Brain microvascular endothelial cell (primary cell): ENCODE measurements around the gene ANXA3.

ENCODE experiments used
- DNase-seq: peaks from one replicate; pipeline ENCODE4 v3.0.0-alpha.2; 2020
- H3K27ac ChIP-seq: fragments of 250-450 bp; sonication (Bioruptor Pico); 2 replicates; pipeline ENCODE4 v1.5.1; 2020; ENCODE audit warnings: mild to moderate bottlenecking, moderate library complexity
- H3K27me3 ChIP-seq: fragments of 250-450 bp; sonication (Bioruptor Pico); replicated peaks from 2 replicates; pipeline ENCODE4 v1.5.1; 2020; ENCODE audit warnings: mild to moderate bottlenecking
- H3K36me3 ChIP-seq: fragments of 250-450 bp; sonication (Bioruptor Pico); replicated peaks from 2 replicates; pipeline ENCODE4 v1.5.1; 2020; ENCODE audit warnings: mild to moderate bottlenecking
- H3K4me3 ChIP-seq: 2 replicates; pipeline ENCODE4 v1.5.1; 2011; ENCODE audit warnings: low read depth, mild to moderate bottlenecking, control low read depth, low read length, moderate library complexity
- in situ Hi-C: cut with HindIII; loops from 2 replicates; pipeline ENCODE4 v1.10.0; 2017; ENCODE audit warnings: low sequenced_read_pairs, low pct_ligation_motif_present
- TF ChIP-seq, protein P1 (sequence below): IDR thresholded peaks from 2 replicates; pipeline ENCODE4 v1.5.1; 2011; ENCODE audit warnings: low read depth, mild to moderate bottlenecking, moderate library complexity, low read length, control low read depth, inconsistent platforms; ENCODE audit errors: missing control alignments

Gene ANXA3

DNA sequence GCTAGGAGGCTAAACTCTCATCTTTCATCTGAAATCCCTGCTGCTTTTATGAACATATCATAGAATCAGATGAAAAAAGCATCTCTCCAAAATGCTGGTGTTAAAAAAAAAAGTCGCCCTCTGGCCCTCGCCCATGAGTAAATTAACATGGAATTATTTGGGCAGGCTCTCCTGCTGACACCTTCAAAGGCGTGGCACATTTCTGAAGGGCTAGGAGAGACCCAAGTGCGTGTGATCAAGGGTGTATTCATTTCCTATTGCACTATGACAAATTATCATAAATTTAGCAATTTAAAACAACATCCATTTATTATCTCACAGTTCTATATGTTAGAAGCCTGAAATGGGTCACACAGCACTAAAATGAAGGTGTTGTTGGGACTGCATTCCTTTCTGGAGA is 5.1 kb downstream of the ANXA3 start:
- Histone ChIP-seq H3K36me3 (no peaks in the 10 kb centered on the region), H3K4me3 (no peak overlapping the region), H3K27ac (no peak overlapping the region), H3K27me3 (no peaks in the 10 kb centered on the region)
- TF ChIP-seq, protein P1, sequence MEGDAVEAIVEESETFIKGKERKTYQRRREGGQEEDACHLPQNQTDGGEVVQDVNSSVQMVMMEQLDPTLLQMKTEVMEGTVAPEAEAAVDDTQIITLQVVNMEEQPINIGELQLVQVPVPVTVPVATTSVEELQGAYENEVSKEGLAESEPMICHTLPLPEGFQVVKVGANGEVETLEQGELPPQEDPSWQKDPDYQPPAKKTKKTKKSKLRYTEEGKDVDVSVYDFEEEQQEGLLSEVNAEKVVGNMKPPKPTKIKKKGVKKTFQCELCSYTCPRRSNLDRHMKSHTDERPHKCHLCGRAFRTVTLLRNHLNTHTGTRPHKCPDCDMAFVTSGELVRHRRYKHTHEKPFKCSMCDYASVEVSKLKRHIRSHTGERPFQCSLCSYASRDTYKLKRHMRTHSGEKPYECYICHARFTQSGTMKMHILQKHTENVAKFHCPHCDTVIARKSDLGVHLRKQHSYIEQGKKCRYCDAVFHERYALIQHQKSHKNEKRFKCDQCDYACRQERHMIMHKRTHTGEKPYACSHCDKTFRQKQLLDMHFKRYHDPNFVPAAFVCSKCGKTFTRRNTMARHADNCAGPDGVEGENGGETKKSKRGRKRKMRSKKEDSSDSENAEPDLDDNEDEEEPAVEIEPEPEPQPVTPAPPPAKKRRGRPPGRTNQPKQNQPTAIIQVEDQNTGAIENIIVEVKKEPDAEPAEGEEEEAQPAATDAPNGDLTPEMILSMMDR, result no peak
- in situ Hi-C loops, result no loop called here
- no peak for DNase-seq

DNA sequence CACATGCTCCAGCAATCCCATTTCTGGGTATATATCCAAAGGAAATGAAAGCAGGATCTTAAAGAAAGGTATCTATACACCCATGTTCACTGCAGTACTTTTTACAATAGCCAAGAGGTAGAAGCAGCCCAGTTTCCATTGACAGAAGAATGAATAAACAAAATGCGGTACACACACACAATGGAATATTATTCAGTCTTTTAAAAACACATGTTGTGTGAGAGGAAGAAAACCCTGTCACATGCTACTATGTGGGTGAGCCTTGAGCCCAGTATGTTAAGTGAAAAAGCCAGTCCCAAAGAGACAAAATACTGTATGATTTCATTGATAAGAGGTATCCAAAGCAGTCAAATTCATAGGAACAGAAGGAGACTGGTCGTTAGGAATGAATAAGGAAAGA is 6.3 kb downstream of the ANXA3 start:
- Histone ChIP-seq H3K4me3 (no peak overlapping the region), H3K36me3 (no peaks in the 10 kb centered on the region), H3K27me3 (no peaks in the 10 kb centered on the region), H3K27ac (no peak overlapping the region)
- in situ Hi-C loops, result no loop called here
- no peak for DNase-seq
- TF ChIP-seq, protein P1, result no peak

- Histone ChIP-seq H3K27me3 (no peaks in the 10 kb centered on the region), H3K4me3 (no peak overlapping the region), H3K27ac (no peak overlapping the region), H3K36me3 (no peaks in the 10 kb centered on the region)
- no peak for DNase-seq
- TF ChIP-seq, protein P1, result no peak
- in situ Hi-C loops, result no loop called here
Observed at GRCh38 chr4:78558410-78558809, 6.8 kb downstream of the ANXA3 start.

- no peaks in the 10 kb centered on the region for H3K36me3 ChIP-seq
- no peaks in the 10 kb centered on the region for H3K27me3 ChIP-seq
- TF ChIP-seq, protein P1, result no peak
- peak; percentile 90 for DNase-seq
- in situ Hi-C loops, result no loop called here
- H3K4me3 ChIP-seq, result no peak overlapping the region
- peak overlapping the region; percentile 47 for H3K27ac ChIP-seq
Observed at GRCh38 chr4:78560296-78560963, 8.9 kb downstream of the ANXA3 start.

DNA sequence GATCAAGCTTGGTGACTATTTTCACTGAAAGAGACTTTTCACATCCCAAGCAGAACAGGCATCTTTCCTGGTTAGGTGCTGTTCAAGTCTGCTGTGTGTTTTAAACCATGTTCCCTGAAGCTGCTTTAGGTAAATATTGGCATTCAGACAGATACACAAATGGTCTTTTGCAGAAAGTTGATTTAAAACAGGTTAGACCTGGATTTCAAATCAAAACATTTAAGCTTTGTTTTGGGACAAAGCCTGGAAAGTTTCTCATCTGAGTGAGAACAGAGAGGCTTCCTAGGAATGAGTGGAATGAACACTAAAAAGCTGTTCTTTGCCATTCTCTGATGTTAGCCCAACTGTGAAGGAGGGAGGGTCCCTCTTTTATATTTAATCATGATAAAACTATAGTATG is 10.1 kb downstream of the ANXA3 start:
- TF ChIP-seq, protein P1, result no peak
- no peak for DNase-seq
- Histone ChIP-seq H3K27ac (peak overlapping the region; percentile 47), H3K27me3 (no peaks in the 10 kb centered on the region), H3K4me3 (no peak overlapping the region), H3K36me3 (no peaks in the 10 kb centered on the region)
- in situ Hi-C loops, result no loop called here

DNA sequence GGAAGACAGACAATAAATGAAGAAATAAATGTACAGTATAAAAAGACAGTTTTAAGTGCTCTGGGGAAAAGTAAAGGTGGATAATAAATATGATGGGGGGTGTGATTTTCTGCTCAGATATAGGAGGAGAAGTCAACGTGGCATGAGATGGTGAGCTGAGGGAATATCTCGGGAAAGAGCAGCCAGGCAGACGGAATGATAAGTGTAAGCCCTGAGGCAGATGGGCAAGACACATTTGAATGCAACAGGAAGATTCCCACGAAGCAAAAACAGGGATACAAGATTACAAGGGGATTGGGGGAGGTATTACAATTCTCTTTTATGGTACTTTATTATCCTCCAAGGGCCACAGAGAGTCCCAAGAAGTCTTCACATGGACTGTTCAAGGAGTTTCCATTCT is 11.1 kb downstream of the ANXA3 start:
- H3K4me3 ChIP-seq, result no peak overlapping the region
- in situ Hi-C loops, result no loop called here
- no peaks in the 10 kb centered on the region for H3K27me3 ChIP-seq
- DNase-seq, result no peak
- no peaks in the 10 kb centered on the region for H3K36me3 ChIP-seq
- TF ChIP-seq, protein P1, result no peak
- no peak overlapping the region for H3K27ac ChIP-seq
